B cell (primary cell): Measurements from ENCODE around the gene EDAR. TPM values are rescaled to one million over a fixed set of nuclear protein-coding genes. Genes with fewer than 3 reads are reported as not detected.

ENCODE experiments used
- ATAC-seq: fragments of 200-7000 bp; cut with Tn5 transposase; one replicate; pipeline ENCODE4 v1.10.0; 2021; ENCODE audit warnings: low read depth, mild to moderate bottlenecking, moderate number of reproducible peaks, moderate library complexity
- CTCF ChIA-PET: fragments of 350-600 bp; sonication (Branson Sonifier 250); formaldehyde crosslinking; loops from one replicate; lab custom pipeline; 2021; ENCODE audit warnings: antibody characterized with exemption, inconsistent platforms; lab: Charles Lee
- POLR2A ChIA-PET: fragments of 350-600 bp; sonication (Branson Sonifier 250); formaldehyde crosslinking; loops from one replicate; lab custom pipeline; 2021; ENCODE audit warnings: antibody characterized with exemption; lab: Charles Lee
- DNase-seq: peaks from one replicate; pipeline ENCODE4 v3.0.0; 2013
- H2AFZ ChIP-seq: 2 replicates; pipeline ENCODE4 v1.6.1; 2012; ENCODE audit warnings: mild to moderate bottlenecking, low read depth, low read length; ENCODE audit not compliant: insufficient read depth, poor library complexity, severe bottlenecking
- H3K27ac ChIP-seq, 2 donors: 1 replicate in 1 of 2; 2 replicates in 1 of 2; pipeline ENCODE4 v1.5.1; 2012 to 2013; ENCODE audit warnings: low read length in 2 of 2, mild to moderate bottlenecking in 2 of 2, moderate library complexity in 1 of 2
- H3K27me3 ChIP-seq, 4 experiments: fragments of 200-600 bp in 1 of 4; sonication (generic) in 1 of 4; replicated peaks in 1 of 4; 1 replicate in 2 of 4; 2 replicates in 2 of 4; pipeline versions ENCODE4 v1.6.1 to v1.7.0; 2013 to 2016; ENCODE audit warnings: low read length in 3 of 4, mild to moderate bottlenecking in 2 of 4, mixed read lengths in 1 of 4, moderate library complexity in 1 of 4; ENCODE audit not compliant: insufficient read depth in 4 of 4, control insufficient read depth in 3 of 4; ENCODE audit errors: control extremely low read depth in 1 of 4
- H3K36me3 ChIP-seq, 2 experiments: replicated peaks in 1 of 2; 1 replicate in 1 of 2; 2 replicates in 1 of 2; pipeline versions ENCODE4 v1.6.1 to v1.7.1; 2013; ENCODE audit warnings: low read length in 1 of 2; ENCODE audit not compliant: insufficient read depth in 2 of 2, control insufficient read depth in 1 of 2; ENCODE audit errors: control extremely low read depth in 1 of 2, extremely low read depth in 1 of 2
- H3K4me1 ChIP-seq, 2 donors: fragments of 200-600 bp in 1 of 2; sonication (generic) in 1 of 2; 1 replicate in 1 of 2; 2 replicates in 1 of 2; pipeline versions ENCODE4 v1.5.1 to v1.6.1; 2013 to 2017; ENCODE audit warnings: low read length in 2 of 2; ENCODE audit not compliant: control insufficient read depth in 2 of 2, insufficient read depth in 2 of 2
- H3K4me2 ChIP-seq: replicated peaks from 2 replicates; pipeline ENCODE3; 2012; ENCODE audit warnings: mild to moderate bottlenecking, low read depth, low read length; ENCODE audit not compliant: poor library complexity, severe bottlenecking
- H3K4me3 ChIP-seq, 5 experiments: fragments of 200-600 bp in 1 of 5; sonication (generic) in 1 of 5; 1 replicate in 3 of 5; 2 replicates in 2 of 5; pipeline versions ENCODE4 v1.5.1 to v1.7.0; 2011 to 2016; ENCODE audit warnings: low read length in 4 of 5, mild to moderate bottlenecking in 4 of 5, low read depth in 2 of 5, control low read depth in 1 of 5, moderate library complexity in 1 of 5; ENCODE audit not compliant: insufficient read depth in 1 of 5; ENCODE audit errors: control extremely low read depth in 1 of 5, extremely low read depth in 1 of 5
- H3K79me2 ChIP-seq: fragments of 200-600 bp; sonication (generic); one replicate; pipeline ENCODE4 v1.6.0; 2016; ENCODE audit warnings: low read length; ENCODE audit not compliant: control insufficient read depth, insufficient read depth
- H3K9ac ChIP-seq: fragments of 200-600 bp; sonication (generic); 2 replicates; pipeline ENCODE4 v1.6.1; 2017; ENCODE audit warnings: mild to moderate bottlenecking, low read length, moderate library complexity
- H3K9me3 ChIP-seq, 3 donors: one replicate each; pipeline versions ENCODE4 v1.6.1 to v1.7.1; 2013; ENCODE audit warnings: low read length in 2 of 3; ENCODE audit not compliant: control insufficient read depth in 2 of 3, insufficient read depth in 1 of 3; ENCODE audit errors: control extremely low read depth in 1 of 3
- H4K20me1 ChIP-seq: 2 replicates; pipeline ENCODE4 v1.6.0; 2012; ENCODE audit warnings: mild to moderate bottlenecking, low read length; ENCODE audit not compliant: insufficient read depth, control insufficient read depth, poor library complexity, severe bottlenecking
- H3K27ac Mint-ChIP-seq: one replicate; pipeline ENCODE4 v1.8.0; 2021; ENCODE audit warnings: mixed read lengths
- H3K27me3 Mint-ChIP-seq: one replicate; pipeline ENCODE4 v1.8.0; 2021; ENCODE audit warnings: mixed read lengths
- H3K4me1 Mint-ChIP-seq: one replicate; pipeline ENCODE4 v1.8.0; 2021; ENCODE audit warnings: mixed read lengths
- H3K4me3 Mint-ChIP-seq: one replicate; pipeline ENCODE4 v1.8.0; 2021; ENCODE audit warnings: mixed read lengths
- H3K9me3 Mint-ChIP-seq: one replicate; pipeline ENCODE4 v1.8.0; 2022; ENCODE audit warnings: mixed read lengths; ENCODE audit not compliant: insufficient read depth
- CTCF ChIP-seq: fragments of 200-600 bp; IDR thresholded peaks from one replicate; pipeline ENCODE4 v1.8.0; 2022; ENCODE audit warnings: antibody characterized with exemption, mild to moderate bottlenecking
- EZH2 ChIP-seq: IDR thresholded peaks from 2 replicates; pipeline ENCODE4 v1.6.1; 2012; ENCODE audit warnings: borderline replicate concordance, low read depth, mild to moderate bottlenecking, moderate library complexity, low read length; ENCODE audit not compliant: insufficient read depth, poor library complexity, severe bottlenecking
- WGBS: methylation state at CpG from one replicate; pipeline ENCODE4 v1.1.5; 2013; ENCODE audit warnings: missing lambda C conversion rate; ENCODE audit not compliant: insufficient coverage; 5-methylcytosine and 5-hydroxymethylcytosine counted together
- intact Hi-C: fragments of 100-400 bp; cut with micrococcal nuclease; formaldehyde crosslinking; loops from one replicate; pipeline ENCODE4 v1.10.0; 2022
- polyA plus RNA-seq: library from polyadenylated mRNA; depleted of rRNA; stranded (reverse); fragments of >200 nt; gene quantifications from 2 replicates; pipeline ENCODE4 v1.2.3, GENCODE V29; 2012
- total RNA-seq, 2 donors: library from RNA; stranded (reverse); fragments of 120-200 nt in 1 of 2; gene quantifications; 1 replicate in 1 of 2; 2 replicates in 1 of 2; pipeline versions ENCODE4 v1.2.3 to v1.2.4, GENCODE V29; 2013 to 2022

The EDAR gene
- total and polyA plus RNA-seq, 2 donors (not counting 1 experiment from before 2014, with no cell fraction given), result 0.03 TPM; not detected in 1

- H4K20me1 ChIP-seq, result no peaks in the 10 kb centered on the region
- 82% methylated on average over 6 of the region's 8 CpGs for WGBS
- no peaks in the 10 kb centered on the region for H3K79me2 ChIP-seq
- Mint-ChIP-seq H3K27ac (no peak overlapping the region), H3K27me3 (peaks cover 20% of the 10 kb centered on the region), H3K4me1 (no peaks in the 10 kb centered on the region), H3K9me3 (no peaks in the 10 kb centered on the region), H3K4me3 (no peak overlapping the region)
- intact Hi-C loops, result no loop called here
- H3K9me3 ChIP-seq, result no peaks in the 10 kb centered on the region
- no peaks in the 10 kb centered on the region for H3K36me3 ChIP-seq
- TF ChIP-seq CTCF (no peak), EZH2 (no peak)
- no peak overlapping the region for H2AFZ ChIP-seq
- no peak overlapping the region for H3K9ac ChIP-seq
- H3K27me3 ChIP-seq, result no peaks in the 10 kb centered on the region
- no peak for DNase-seq
- H3K27ac ChIP-seq, result no peak overlapping the region
- no peak overlapping the region for H3K4me2 ChIP-seq
- no peak for ATAC-seq
- POLR2A ChIA-PET, result no interaction called here
- no peaks in the 10 kb centered on the region for H3K4me1 ChIP-seq
- H3K4me3 ChIP-seq, result no peak overlapping the region
- CTCF ChIA-PET, result interaction anchor here (1.1 kb wide), 1 partner anchor 22 kb away, joined by 3 read pairs; no protein-coding TSS in a partner anchor
Observed at GRCh38 chr2:108993095-108993937, 4.3 kb upstream of the EDAR start.

GRCh38 chr2:108988076-108988795 lies 784 bp downstream of the EDAR start:
- H4K20me1 ChIP-seq, result no peaks in the 10 kb centered on the region
- no peaks in the 10 kb centered on the region for H3K27me3 ChIP-seq
- H3K4me1 ChIP-seq, result no peaks in the 10 kb centered on the region
- 89% methylated on average over 17 of the region's 19 CpGs for WGBS
- H3K9me3 ChIP-seq, result no peaks in the 10 kb centered on the region
- H3K79me2 ChIP-seq, result no peaks in the 10 kb centered on the region
- H3K27ac ChIP-seq, result no peak overlapping the region
- intact Hi-C loops, result no loop called here
- no peak for ATAC-seq
- Mint-ChIP-seq H3K4me3 (no peak overlapping the region), H3K4me1 (no peaks in the 10 kb centered on the region), H3K27me3 (peaks cover 18% of the 10 kb centered on the region), H3K9me3 (no peaks in the 10 kb centered on the region), H3K27ac (no peak overlapping the region)
- TF ChIP-seq EZH2, result no peak
- no peak for TF ChIP-seq CTCF
- no peak overlapping the region for H3K4me2 ChIP-seq
- H3K36me3 ChIP-seq, result no peaks in the 10 kb centered on the region
- POLR2A ChIA-PET, result no interaction called here
- H2AFZ ChIP-seq, result no peak overlapping the region
- no peak overlapping the region for H3K9ac ChIP-seq
- no peak overlapping the region for H3K4me3 ChIP-seq
- DNase-seq, result no peak
- CTCF ChIA-PET, result no interaction called here
